GM18861 (cell line): ENCODE data around the gene ABCC4.

Experiments used
- ATAC-seq: cut with Tn5 transposase; IDR thresholded peaks from one replicate; pipeline ENCODE4 v1.9.1; 2021; ENCODE audit not compliant: unreplicated experiment

ABCC4 gene

GRCh38 chr13:95233026-95233635 is 68.1 kb downstream of the ABCC4 start:
- no peak for ATAC-seq

DNA sequence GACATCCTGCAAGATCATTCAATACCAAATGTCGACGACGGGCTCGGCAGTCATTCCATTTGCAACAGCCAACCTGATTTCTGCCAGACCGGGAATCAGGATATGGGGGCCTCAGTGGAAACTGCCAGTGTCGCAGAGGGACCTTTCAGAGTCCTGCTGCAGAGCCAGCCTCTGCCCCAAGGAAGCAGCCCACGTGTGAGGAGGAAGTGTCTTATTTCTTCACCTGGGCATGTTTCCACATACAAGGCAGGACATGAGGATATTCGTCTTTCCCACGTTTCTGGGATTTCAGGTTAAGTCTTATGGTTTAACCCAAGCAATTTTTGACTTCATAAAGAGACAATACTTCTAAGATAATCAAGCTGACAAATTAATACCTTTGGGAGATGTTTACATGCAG is 69.9 kb downstream of the ABCC4 start:
- ATAC-seq, result no peak

DNA sequence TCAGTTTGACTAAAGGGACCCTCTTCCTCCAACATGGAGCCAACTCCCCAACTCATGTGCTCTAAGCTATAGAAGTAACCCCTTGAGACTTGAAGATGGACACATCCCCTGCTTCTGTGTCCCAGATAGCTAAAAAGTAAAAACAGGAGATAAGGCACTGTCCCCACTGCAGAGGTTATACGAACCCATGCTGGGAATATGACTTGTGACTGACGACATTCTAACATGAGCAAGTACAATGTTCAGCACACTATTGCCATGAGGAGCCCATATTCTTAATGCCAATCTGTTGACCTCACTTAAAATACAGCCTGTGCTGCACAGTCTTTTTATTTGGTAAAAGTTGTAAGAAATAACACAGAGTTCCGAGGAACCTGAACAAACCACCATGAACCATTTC is 71.4 kb downstream of the ABCC4 start:
- no peak for ATAC-seq

GRCh38 chr13:95228130-95228529 is 73.1 kb downstream of the ABCC4 start:
- no peak for ATAC-seq

DNA sequence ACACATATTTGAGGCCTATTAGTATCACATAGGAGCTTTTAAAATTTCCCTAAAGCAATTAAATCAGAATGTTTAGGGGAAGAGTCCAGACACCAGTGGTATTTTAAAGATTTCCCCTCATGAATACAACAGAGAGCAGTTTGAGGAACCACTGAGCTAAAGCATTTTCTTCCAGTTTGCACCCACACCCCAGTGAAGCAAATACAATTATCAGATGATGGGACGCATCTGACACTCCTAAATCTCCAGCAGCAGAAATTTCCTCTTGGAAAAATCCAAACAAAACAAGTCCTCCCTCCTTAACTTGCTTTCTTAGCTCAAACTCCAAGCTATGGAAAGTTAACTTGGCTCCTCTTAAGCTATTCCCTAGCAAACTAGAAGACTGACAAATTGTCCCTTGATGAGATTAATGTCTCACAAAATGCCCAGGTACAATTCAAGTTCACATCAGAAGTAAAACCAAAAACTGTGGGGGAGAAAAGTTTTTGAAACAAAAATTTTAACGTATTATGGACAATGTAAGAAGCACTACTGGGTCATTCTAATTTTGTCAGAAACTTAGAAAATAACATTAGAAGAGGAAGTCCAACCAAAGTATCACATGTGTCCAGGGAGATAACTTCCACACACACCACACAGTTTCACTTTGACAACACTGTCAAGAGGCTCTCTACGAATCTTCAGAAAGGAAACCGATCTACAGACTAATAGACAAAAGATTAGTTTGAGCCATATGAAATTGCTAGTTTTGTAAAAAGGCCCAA is 74.1 kb downstream of the ABCC4 start:
- peak; percentile 93 for ATAC-seq

- ATAC-seq, result no peak
Measured at GRCh38 chr13:95226476-95226875, 74.8 kb downstream of the ABCC4 start.

DNA sequence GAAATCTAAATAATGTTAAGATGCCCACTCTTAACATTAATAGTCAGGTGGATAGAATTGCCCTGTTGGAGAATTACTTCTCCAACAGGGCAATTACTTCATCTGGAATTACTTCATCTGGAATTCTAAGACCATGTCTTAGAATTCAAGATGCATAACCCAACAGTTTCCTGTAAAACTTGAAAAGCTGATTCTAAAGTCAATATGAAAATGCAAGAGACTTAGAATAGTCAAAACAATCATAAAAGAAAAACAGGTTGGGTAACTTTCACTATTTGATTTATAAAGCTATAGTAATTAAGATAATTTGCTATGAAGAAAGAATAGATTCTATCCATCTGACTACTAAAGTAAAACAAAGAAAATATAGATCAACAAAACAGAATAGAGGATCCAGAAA is 75.2 kb downstream of the ABCC4 start:
- no peak for ATAC-seq

DNA sequence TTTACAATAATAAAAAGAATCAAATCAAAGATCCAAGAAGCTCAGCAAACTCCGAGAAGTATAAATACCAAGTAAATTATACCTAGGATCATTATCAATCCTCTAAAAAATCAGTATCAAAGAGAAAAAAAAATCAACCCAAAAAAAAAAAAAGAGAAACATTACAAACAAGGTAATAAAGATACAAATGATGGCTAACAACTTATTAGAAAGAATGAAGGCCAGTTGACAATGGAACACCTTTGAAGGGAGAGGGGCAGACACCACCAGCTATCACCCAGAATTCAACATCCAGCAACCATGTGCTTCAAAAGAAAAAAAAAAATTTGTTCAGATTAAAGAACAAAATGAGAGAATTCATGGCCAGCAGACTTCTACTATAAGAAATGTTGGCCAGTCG is 77.2 kb downstream of the ABCC4 start:
- no peak for ATAC-seq

DNA sequence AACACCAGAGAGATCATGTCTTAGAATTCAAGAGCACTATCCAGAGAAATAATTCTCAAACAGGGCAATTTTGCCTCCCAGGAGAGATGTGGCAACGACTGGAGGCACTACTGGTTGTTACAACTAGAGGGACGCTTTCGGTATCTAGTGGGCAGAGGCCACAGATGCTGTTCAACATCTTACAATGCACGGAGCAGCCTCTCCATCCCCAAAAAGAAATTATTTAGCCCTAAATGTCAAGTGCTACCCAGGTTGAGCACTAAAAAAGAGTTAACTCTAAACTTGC is 78.6 kb downstream of the ABCC4 start:
- no peak for ATAC-seq

GRCh38 chr13:95221971-95222732 is 79.1 kb downstream of the ABCC4 start:
- no peak for ATAC-seq

GRCh38 chr13:95220611-95221010 is 80.6 kb downstream of the ABCC4 start:
- no peak for ATAC-seq

DNA sequence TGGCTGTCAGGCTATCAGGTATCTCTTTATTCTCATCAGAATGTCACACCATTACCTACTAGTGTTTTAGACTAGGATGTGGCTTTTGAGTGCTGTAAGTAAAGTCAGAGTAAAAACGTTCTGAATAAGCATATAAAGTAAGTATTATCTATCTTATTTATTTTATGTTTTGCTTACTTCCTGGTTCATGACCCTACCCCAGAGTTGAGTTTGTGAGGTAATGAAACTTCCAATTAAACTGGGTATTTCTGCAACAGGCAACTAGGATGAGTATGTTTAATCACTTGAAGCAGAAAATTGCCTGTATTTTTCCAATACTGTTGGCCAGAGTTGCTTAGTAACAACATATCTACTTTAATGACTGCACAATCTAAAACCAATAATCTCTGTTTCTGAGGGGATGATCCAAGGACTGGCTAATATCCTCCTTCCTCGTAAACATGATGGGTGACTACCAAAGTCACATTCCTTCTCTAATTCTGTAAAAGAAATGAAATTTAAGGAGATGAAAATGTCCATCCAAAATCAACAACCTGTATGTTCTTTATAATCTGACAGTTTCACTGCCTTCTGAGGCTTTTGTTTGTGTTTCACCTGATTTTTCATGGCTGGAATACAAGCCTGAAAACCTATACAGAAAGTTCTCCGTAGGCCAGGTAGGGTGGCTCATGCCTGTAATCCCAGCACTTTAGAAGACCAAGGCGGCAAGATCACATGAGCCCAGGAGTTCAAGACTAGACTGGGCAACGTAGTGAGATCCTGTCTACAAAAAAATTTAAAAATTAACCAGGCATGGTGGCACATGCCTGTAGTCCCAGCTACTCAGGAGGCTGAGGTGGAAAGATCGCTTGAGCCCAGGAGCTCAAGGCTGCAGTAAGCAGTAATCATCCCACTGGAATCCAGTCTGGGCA is 83.1 kb downstream of the ABCC4 start:
- no peak for ATAC-seq

DNA sequence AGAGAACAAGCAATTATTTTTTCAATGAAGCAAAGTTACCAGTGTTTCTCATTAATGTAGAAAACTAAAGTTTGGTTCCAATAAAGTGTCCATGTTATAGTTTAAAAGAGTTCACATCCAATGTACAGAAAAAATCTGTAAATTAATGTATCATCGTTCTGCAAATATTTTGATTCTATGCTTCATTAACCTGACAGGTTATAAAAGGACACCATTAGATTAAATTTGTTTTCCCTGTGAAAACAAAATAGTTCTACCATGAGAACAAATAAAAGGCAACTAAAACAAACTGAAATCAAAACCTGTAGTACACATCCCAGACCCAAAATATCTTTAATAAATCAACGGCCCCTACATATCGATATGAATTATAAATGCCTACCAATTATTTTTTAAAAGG is 85.1 kb downstream of the ABCC4 start:
- no peak for ATAC-seq

DNA sequence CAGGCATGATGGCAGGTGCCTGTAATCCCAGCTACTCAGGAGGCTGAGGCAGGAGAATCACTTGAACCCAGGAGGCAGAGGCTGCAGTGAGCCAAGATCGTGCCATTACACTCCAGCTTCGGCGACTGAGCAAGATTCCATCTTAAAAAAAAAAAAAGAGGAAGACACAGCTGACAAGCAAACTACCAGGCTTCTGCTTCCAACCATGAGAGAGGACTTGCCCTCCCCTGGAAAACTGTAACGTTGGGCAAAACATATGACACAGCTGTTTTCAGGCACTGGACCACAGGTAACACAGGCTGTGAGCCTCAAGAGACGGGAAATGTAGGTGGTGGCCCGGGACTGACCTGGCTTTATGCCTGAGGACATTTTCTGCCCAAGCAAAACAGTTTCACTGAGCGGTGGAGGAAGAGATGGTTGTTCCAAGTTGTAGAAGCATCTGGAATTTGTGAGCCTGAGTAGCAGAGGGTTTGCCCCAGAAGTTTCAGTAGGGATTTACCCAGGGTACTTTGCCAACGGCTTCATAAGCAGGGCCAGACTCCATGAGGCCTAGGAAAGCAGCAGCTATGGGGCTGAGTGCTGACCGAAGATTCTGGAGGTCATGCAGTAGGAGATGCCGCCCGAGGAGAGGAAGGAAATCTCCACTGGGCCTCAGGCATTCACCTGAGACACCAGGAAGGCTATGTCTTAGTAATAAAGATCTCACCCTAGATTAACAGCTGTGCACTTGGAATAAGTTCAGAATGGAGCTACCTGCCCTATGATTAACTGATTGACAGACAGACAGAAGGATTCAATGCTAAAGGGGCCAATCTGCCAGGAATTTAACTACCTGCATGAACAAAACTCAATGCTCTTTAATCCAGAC is 88.0 kb downstream of the ABCC4 start:
- no peak for ATAC-seq

DNA sequence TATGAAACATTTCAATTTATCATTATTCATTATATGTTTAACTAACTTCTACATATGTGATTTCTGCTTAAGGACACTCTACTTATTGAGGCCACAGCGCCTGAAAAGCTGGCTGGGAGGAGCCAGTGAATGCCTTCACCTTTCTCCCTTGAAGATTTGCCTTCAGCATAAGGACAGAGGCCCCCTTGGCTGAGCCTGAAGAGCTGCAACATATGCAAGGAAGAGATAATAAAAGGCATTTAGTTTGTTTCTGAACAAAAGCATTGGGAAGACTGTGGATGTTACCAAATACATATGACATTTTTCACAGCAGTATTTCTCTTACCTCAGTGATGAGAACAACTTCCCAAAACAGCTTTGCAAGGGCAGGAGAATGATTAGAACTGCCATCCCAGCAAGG is 92.1 kb downstream of the ABCC4 start:
- ATAC-seq, result no peak

- ATAC-seq, result peak; percentile 71
Measured at GRCh38 chr13:95207769-95208366, 93.4 kb downstream of the ABCC4 start.

- no peak for ATAC-seq
Measured at GRCh38 chr13:95206116-95206515, 95.1 kb downstream of the ABCC4 start.

DNA sequence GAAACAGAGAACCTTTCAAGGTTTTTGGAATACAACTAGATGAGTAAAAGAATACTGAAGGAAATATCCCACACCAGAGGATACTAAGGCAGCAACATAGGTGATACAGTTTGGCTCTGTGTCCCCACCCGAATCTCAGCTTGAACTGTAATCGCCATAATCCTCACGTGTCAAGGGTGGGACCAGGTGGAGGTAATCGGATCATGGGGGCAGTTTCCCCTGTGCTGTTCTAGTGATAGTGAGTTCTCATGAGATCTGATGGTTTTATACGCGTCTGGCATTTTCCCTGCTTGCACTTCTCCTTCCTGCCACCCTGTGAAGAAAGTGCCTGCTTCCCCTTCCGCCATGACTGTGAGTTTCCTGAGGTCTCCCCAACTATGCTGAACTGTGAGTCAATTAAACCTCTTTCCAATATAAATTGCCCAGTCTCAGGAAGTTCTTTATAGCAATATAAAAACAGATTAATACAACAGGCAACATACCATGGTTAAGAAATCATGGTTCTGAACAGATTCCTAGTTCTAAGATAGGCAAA is 97.0 kb downstream of the ABCC4 start:
- ATAC-seq, result no peak

GRCh38 chr13:95201814-95202651 is 99.2 kb downstream of the ABCC4 start:
- no peak for ATAC-seq
